H1 (cell line): ENCODE measurements around the gene FAM171A1.
"Not testable (repeated sequence)": the region's sequence is repeated elsewhere in the genome, so short reads cannot be mapped to it uniquely, and the experiment has no call there.

Experiments
- CBX8 ChIP-seq: fragments of 300-800, 300-1000 bp; sonication (generic); IDR thresholded peaks from 2 replicates; pipeline ENCODE4 v1.7.1; 2016; ENCODE audit warnings: low read depth, low read length, borderline replicate concordance
- KDM1A ChIP-seq: fragments of 200-600, 300-600 bp; sonication (generic); IDR thresholded peaks from 2 replicates; pipeline ENCODE4 v1.7.1; 2016; ENCODE audit warnings: mild to moderate bottlenecking, low read length, borderline replicate concordance

GRCh38 chr10:15202301-15202621, 168.8 kb downstream of the FAM171A1 start:
- not testable (repeated sequence) for TF ChIP-seq CBX8, KDM1A
